Measurements from ENCODE around the gene NUDC. TPM values are rescaled to one million over a fixed set of nuclear protein-coding genes. Genes with fewer than 3 reads are reported as not detected.

Gene NUDC
- total and polyA plus RNA-seq, 2 of the 13 experiments (the other 11 are each of a cell fraction or from before 2014, with no cell fraction given), result 34.7 to 104 TPM

GRCh38 chr1:26910343-26911160 lies 11.0 kb upstream of the NUDC start (continued):
- TF ChIP-seq HNF1A (IDR thresholded peaks at IDR 0.05; ENCODE audit: low read depth), result peak; percentile 96
- TF ChIP-seq HNF1A (CRISPR knock-in tag; IDR thresholded peaks at IDR 0.05; ENCODE audit: borderline replicate concordance), result peak; percentile 98
- TF ChIP-seq ZFP1 (CRISPR knock-in tag; IDR thresholded peaks at IDR 0.05), result peak; percentile 77; the same call in 1 of the 2 replicates
- TF ChIP-seq ZNF350 (CRISPR knock-in tag; IDR thresholded peaks at IDR 0.05; ENCODE audit: borderline replicate concordance, low read depth), result peak; percentile 76
- no peak for TF ChIP-seq SMYD3 (CRISPR knock-in tag; IDR thresholded peaks at IDR 0.05)
- TF ChIP-seq CSRNP2 (CRISPR knock-in tag; conservative IDR thresholded peaks at IDR 0.05; ENCODE audit: low read depth), result no peak
- TF ChIP-seq TFE3 (CRISPR knock-in tag; IDR thresholded peaks at IDR 0.05), result peak; percentile 81
- TF ChIP-seq, protein P1, sequence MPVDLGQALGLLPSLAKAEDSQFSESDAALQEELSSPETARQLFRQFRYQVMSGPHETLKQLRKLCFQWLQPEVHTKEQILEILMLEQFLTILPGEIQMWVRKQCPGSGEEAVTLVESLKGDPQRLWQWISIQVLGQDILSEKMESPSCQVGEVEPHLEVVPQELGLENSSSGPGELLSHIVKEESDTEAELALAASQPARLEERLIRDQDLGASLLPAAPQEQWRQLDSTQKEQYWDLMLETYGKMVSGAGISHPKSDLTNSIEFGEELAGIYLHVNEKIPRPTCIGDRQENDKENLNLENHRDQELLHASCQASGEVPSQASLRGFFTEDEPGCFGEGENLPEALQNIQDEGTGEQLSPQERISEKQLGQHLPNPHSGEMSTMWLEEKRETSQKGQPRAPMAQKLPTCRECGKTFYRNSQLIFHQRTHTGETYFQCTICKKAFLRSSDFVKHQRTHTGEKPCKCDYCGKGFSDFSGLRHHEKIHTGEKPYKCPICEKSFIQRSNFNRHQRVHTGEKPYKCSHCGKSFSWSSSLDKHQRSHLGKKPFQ (CRISPR knock-in tag; IDR thresholded peaks at IDR 0.05; ENCODE audit: insufficient replicate concordance), result peak; percentile 70
- TF ChIP-seq, protein P2, sequence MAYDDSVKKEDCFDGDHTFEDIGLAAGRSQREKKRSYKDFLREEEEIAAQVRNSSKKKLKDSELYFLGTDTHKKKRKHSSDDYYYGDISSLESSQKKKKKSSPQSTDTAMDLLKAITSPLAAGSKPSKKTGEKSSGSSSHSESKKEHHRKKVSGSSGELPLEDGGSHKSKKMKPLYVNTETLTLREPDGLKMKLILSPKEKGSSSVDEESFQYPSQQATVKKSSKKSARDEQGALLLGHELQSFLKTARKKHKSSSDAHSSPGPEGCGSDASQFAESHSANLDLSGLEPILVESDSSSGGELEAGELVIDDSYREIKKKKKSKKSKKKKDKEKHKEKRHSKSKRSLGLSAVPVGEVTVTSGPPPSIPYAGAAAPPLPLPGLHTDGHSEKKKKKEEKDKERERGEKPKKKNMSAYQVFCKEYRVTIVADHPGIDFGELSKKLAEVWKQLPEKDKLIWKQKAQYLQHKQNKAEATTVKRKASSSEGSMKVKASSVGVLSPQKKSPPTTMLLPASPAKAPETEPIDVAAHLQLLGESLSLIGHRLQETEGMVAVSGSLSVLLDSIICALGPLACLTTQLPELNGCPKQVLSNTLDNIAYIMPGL (CRISPR knock-in tag; IDR thresholded peaks at IDR 0.05; ENCODE audit: borderline replicate concordance in 1 of 2, low read depth in 1 of 2), result peak; percentile 21 to 81; a peak in 2 of 4 replicates
- no peak for TF ChIP-seq KAT7 (CRISPR knock-in tag; IDR thresholded peaks at IDR 0.05; ENCODE audit: borderline replicate concordance)
- TF ChIP-seq ZSCAN21 (CRISPR knock-in tag; IDR thresholded peaks at IDR 0.05; ENCODE audit: borderline replicate concordance), result no peak; the same call in 1 of the 2 replicates
- TF ChIP-seq POLR2G (IDR thresholded peaks at IDR 0.05; ENCODE audit: low read depth, low read length), result peak; percentile 74; the same call in 1 of the 2 replicates
- TF ChIP-seq ZNF678 (CRISPR knock-in tag; IDR thresholded peaks at IDR 0.05), result no peak
- TF ChIP-seq, protein P3, sequence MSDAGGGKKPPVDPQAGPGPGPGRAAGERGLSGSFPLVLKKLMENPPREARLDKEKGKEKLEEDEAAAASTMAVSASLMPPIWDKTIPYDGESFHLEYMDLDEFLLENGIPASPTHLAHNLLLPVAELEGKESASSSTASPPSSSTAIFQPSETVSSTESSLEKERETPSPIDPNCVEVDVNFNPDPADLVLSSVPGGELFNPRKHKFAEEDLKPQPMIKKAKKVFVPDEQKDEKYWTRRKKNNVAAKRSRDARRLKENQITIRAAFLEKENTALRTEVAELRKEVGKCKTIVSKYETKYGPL (CRISPR knock-in tag; IDR thresholded peaks at IDR 0.05), result 0 out of 2 replicates have a peak, but pooled peaks have one; percentile 39
- TF ChIP-seq ZNF580 (CRISPR knock-in tag; IDR thresholded peaks at IDR 0.05; ENCODE audit: borderline replicate concordance, low read depth), result no peak; the same call in none of the 2 replicates

All from HepG2 (cell line).